Stimulated activated naive CD8-positive, alpha-beta T cell treated with anti-CD3 and anti-CD28 coated beads, Interleukin-15, Interleukin-2, amounts not matched to agents 100 ng/mL and 50 ng/mL, for 24 hours (primary cell): ENCODE results near the gene PSPH.
"Not testable (repeated sequence)": the region's sequence is repeated elsewhere in the genome, so short reads cannot be mapped to it uniquely, and the experiment has no call there.

Source experiments
- H3K27ac Mint-ChIP-seq: one replicate; pipeline ENCODE4 v1.8.0; 2021; ENCODE audit warnings: mild to moderate bottlenecking, mixed read lengths
- H3K27me3 Mint-ChIP-seq: one replicate; pipeline ENCODE4 v1.8.0; 2021; ENCODE audit warnings: mixed read lengths
- H3K36me3 Mint-ChIP-seq: one replicate; pipeline ENCODE4 v1.8.0; 2021; ENCODE audit warnings: low read depth, mixed read lengths
- H3K4me1 Mint-ChIP-seq: one replicate; pipeline ENCODE4 v1.8.0; 2021; ENCODE audit warnings: low read depth, mixed read lengths
- H3K4me3 Mint-ChIP-seq: one replicate; pipeline ENCODE4 v1.8.0; 2021; ENCODE audit warnings: mild to moderate bottlenecking, mixed read lengths
- H3K9me3 Mint-ChIP-seq: one replicate; pipeline ENCODE4 v1.8.0; 2021; ENCODE audit warnings: mixed read lengths

Gene PSPH

GRCh38 chr7:56078196-56078595 is 27.0 kb upstream of the PSPH start:
- no peak overlapping the region for H3K27ac Mint-ChIP-seq
- no peaks in the 10 kb centered on the region for H3K9me3 Mint-ChIP-seq
- no peak overlapping the region for H3K4me3 Mint-ChIP-seq
- H3K36me3 Mint-ChIP-seq = peaks cover 29% of the 10 kb centered on the region
- H3K4me1 Mint-ChIP-seq = peaks cover 3% of the 10 kb centered on the region
- no peaks in the 10 kb centered on the region for H3K27me3 Mint-ChIP-seq

DNA sequence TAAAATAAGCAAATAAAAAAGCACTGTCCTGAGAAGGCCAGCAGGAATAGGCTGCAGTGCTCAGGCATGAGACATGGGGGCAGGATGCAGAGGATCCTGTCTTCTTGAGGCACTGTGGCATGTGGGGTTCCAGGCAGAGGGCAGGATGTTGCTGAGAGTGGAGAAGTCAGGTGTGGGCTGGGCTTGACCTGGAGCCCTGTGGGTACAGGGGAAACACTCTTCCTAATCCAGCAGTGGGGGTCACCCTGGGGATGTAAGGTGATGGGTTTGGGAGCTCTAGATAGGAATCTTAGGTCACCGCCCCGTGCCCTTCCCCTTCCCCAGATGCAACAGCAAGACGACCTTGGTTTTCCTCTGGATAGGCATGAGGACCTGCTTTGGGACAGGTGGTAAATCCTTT is 26.4 kb upstream of the PSPH start:
- Mint-ChIP-seq H3K27ac (no peak overlapping the region), H3K27me3 (no peaks in the 10 kb centered on the region), H3K4me1 (peaks cover 3% of the 10 kb centered on the region), H3K4me3 (no peak overlapping the region), H3K36me3 (peaks cover 34% of the 10 kb centered on the region), H3K9me3 (no peaks in the 10 kb centered on the region)

DNA sequence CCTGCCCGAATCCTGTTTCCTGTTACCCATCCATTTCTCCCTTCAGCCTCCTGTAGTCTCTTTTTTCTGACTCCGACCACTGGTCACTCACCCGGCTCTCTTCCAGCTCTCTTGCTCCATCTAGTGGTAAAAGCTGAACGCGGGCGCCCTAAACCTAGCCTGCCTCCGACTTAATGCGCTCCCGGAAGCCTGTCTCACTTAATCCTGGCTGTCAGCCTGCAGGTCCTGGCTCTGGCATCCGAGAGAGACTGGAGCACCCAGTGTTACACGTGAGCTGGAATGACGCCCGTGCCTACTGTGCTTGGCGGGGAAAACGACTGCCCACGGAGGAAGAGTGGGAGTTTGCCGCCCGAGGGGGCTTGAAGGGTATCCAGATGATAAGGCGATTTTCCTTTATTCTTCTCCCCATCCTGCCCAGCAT is 23.1 kb upstream of the PSPH start:
- no peaks in the 10 kb centered on the region for H3K9me3 Mint-ChIP-seq
- H3K4me3 Mint-ChIP-seq = no peak overlapping the region
- peaks cover 37% of the 10 kb centered on the region for H3K36me3 Mint-ChIP-seq
- H3K4me1 Mint-ChIP-seq = peaks cover 3% of the 10 kb centered on the region
- H3K27me3 Mint-ChIP-seq = no peaks in the 10 kb centered on the region
- no peak overlapping the region for H3K27ac Mint-ChIP-seq

DNA sequence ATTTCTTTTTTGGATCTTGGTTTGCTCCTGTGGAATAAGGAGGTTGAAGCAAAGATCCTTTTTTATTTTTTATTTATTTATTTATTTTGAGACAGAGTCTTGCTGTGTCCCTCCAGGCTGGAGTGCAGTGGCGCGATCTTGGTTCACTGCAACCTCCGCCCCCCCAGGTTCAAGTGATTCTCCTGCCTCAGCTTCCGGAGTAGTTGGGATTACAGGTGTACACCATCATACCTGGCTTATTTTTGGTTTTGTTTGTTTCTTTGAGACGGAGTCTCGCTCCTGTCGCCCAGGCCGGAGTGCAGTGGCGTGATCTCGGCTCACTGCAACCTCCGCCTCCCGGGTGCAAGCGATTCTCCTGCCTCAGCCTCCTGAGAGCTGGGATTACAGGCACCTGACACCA is 15.1 kb upstream of the PSPH start:
- peaks cover 33% of the 10 kb centered on the region for H3K4me1 Mint-ChIP-seq
- not testable (repeated sequence) for H3K27ac Mint-ChIP-seq, H3K9me3 Mint-ChIP-seq, H3K4me3 Mint-ChIP-seq, H3K27me3 Mint-ChIP-seq
- peaks cover 54% of the 10 kb centered on the region for H3K36me3 Mint-ChIP-seq

GRCh38 chr7:56063882-56064625 is 12.8 kb upstream of the PSPH start, which contains the start of gene SUMF2:
Gene SUMF2, plus strand, starts transcription at chr7:56064286. Its CDS starts 26 bp downstream, at chr7:56064312.
- Mint-ChIP-seq H3K36me3 (peaks cover 67% of the 10 kb centered on the region), H3K27me3 (no peaks in the 10 kb centered on the region), H3K4me1 (peaks cover 56% of the 10 kb centered on the region)

DNA sequence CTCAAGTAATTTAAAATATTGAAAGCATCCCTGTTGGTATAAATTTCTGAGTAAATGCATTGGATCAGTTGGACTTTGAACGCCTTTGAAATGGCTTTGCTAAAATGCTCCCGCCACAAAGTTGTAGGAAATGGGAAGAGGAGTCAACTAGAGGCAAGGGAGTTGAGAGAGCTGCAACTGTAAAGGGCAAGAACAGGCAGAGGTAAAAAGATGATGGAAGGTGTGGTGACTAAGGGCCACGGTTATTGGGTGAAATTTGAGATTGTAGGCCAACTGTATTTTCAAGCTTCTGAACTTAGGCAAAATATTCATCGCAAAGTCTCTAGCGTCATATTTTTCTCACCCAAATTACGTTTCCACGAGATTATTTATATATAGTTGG is 12.2 kb upstream of the PSPH start:
- Mint-ChIP-seq H3K36me3 (peaks cover 67% of the 10 kb centered on the region), H3K4me1 (peaks cover 58% of the 10 kb centered on the region), H3K9me3 (no peaks in the 10 kb centered on the region), H3K4me3 (peak overlapping the region; percentile 89), H3K27me3 (no peaks in the 10 kb centered on the region), H3K27ac (peak overlapping the region; percentile 76)

More at GRCh38 chr7:56063882-56064625, 12.8 kb upstream of the PSPH start, which contains the start of gene SUMF2:
- Mint-ChIP-seq H3K27ac (peak within 1 kb of the TSS; percentile 89), H3K9me3 (no peaks in the 10 kb centered on the region), H3K4me3 (peak within 1 kb of the TSS; percentile 89)

GRCh38 chr7:56062382-56062781 is 11.1 kb upstream of the PSPH start:
- Mint-ChIP-seq H3K27ac (peak overlapping the region; percentile 89), H3K4me3 (peak overlapping the region; percentile 55), H3K36me3 (peaks cover 74% of the 10 kb centered on the region), H3K9me3 (no peaks in the 10 kb centered on the region), H3K4me1 (peaks cover 69% of the 10 kb centered on the region), H3K27me3 (no peaks in the 10 kb centered on the region)

DNA sequence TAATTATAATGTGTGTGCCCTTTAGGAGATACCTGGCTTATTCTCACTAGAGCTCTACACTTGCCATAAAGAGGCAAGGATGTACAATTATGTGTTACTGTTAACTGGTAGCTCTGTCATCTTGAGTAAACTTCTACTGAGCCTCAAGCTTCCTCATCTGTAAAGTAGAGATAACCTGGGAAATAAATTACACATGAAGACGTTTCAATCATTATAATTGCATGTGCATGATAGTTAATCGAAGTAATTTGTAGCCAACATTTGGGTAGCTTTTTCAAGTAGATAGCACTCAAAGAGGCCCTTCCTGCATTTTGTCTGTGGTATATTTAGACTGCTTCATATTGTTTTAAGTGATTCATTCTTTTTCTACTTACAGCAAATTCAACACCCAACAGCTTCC is 2.7 kb upstream of the PSPH start:
- peak overlapping the region; percentile 100 for H3K4me3 Mint-ChIP-seq
- peak overlapping the region; percentile 90 for H3K27ac Mint-ChIP-seq
- H3K9me3 Mint-ChIP-seq = no peaks in the 10 kb centered on the region
- H3K4me1 Mint-ChIP-seq = peaks cover 61% of the 10 kb centered on the region
- H3K27me3 Mint-ChIP-seq = no peaks in the 10 kb centered on the region
- peaks cover 77% of the 10 kb centered on the region for H3K36me3 Mint-ChIP-seq

- Mint-ChIP-seq H3K9me3 (no peaks in the 10 kb centered on the region), H3K4me3 (peak overlapping the region; percentile 100), H3K27ac (peak overlapping the region; percentile 90), H3K36me3 (peaks cover 74% of the 10 kb centered on the region), H3K4me1 (peaks cover 60% of the 10 kb centered on the region), H3K27me3 (no peaks in the 10 kb centered on the region)
Measured at GRCh38 chr7:56053379-56053778, 2.1 kb upstream of the PSPH start.

DNA sequence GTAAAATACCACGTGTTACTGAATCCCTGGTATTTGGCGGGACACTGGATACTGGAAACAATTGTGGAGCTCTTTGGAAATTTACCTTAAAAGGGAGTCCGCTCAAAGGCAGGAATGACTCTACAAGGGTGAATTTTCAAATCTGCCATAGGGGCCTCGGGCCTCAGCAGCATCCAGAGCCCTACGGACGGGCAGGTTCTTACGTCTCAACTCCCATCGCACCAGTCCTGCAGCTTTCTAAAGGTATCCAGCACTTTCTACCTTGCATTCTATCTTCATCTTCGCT is 248 bp downstream of the PSPH start:
- no peaks in the 10 kb centered on the region for H3K9me3 Mint-ChIP-seq
- peak overlapping the region; percentile 100 for H3K4me3 Mint-ChIP-seq
- H3K27me3 Mint-ChIP-seq = no peaks in the 10 kb centered on the region
- H3K27ac Mint-ChIP-seq = peak overlapping the region; percentile 100
- H3K36me3 Mint-ChIP-seq = peaks cover 56% of the 10 kb centered on the region
- H3K4me1 Mint-ChIP-seq = peaks cover 41% of the 10 kb centered on the region

- not testable (repeated sequence) for H3K27ac Mint-ChIP-seq, H3K9me3 Mint-ChIP-seq, H3K27me3 Mint-ChIP-seq, H3K4me3 Mint-ChIP-seq
- H3K4me1 Mint-ChIP-seq = peaks cover 24% of the 10 kb centered on the region
- peaks cover 34% of the 10 kb centered on the region for H3K36me3 Mint-ChIP-seq
Measured at GRCh38 chr7:56048763-56049162, 2.5 kb downstream of the PSPH start.

- H3K27ac Mint-ChIP-seq = no peak overlapping the region
- no peaks in the 10 kb centered on the region for H3K9me3 Mint-ChIP-seq
- peak overlapping the region; percentile 16 for H3K4me3 Mint-ChIP-seq
- peaks cover 19% of the 10 kb centered on the region for H3K4me1 Mint-ChIP-seq
- H3K27me3 Mint-ChIP-seq = no peaks in the 10 kb centered on the region
- peaks cover 29% of the 10 kb centered on the region for H3K36me3 Mint-ChIP-seq
Measured at GRCh38 chr7:56048245-56048644, 3.0 kb downstream of the PSPH start.

GRCh38 chr7:56047446-56048116 is 3.7 kb downstream of the PSPH start:
- peaks cover 22% of the 10 kb centered on the region for H3K36me3 Mint-ChIP-seq
- not testable (repeated sequence) for H3K4me3 Mint-ChIP-seq

GRCh38 chr7:56046721-56047445 is 4.4 kb downstream of the PSPH start:
- no peak overlapping the region for H3K4me3 Mint-ChIP-seq
- H3K4me1 Mint-ChIP-seq = peaks cover 13% of the 10 kb centered on the region
- H3K36me3 Mint-ChIP-seq = peaks cover 23% of the 10 kb centered on the region
- no peaks in the 10 kb centered on the region for H3K27me3 Mint-ChIP-seq
- H3K27ac Mint-ChIP-seq = no peak overlapping the region
- no peaks in the 10 kb centered on the region for H3K9me3 Mint-ChIP-seq

More at GRCh38 chr7:56047446-56048116, 3.7 kb downstream of the PSPH start:
- not testable (repeated sequence) for H3K27ac Mint-ChIP-seq, H3K9me3 Mint-ChIP-seq, H3K27me3 Mint-ChIP-seq
- H3K4me1 Mint-ChIP-seq = peaks cover 13% of the 10 kb centered on the region

- not testable (repeated sequence) for H3K27me3 Mint-ChIP-seq, H3K4me3 Mint-ChIP-seq, H3K9me3 Mint-ChIP-seq, H3K27ac Mint-ChIP-seq
- Mint-ChIP-seq H3K4me1 (peaks cover 13% of the 10 kb centered on the region), H3K36me3 (peaks cover 21% of the 10 kb centered on the region)
Measured at GRCh38 chr7:56045758-56046157, 5.5 kb downstream of the PSPH start.
